AML-193 (cell line): ENCODE data around the gene MPZ.
A peak's percentile ranks its signal among the peaks of the same experiment; 100 is the strongest.
"Not testable (repeated sequence)": the region's sequence is repeated elsewhere in the genome, so short reads cannot be mapped to it uniquely, and the experiment has no call there.

ENCODE experiments used
- DNase-seq, 2 experiments: peaks; one replicate each; lab custom pipeline; 2025; lab: John Stamatoyannopoulos, UW

The MPZ gene

DNA sequence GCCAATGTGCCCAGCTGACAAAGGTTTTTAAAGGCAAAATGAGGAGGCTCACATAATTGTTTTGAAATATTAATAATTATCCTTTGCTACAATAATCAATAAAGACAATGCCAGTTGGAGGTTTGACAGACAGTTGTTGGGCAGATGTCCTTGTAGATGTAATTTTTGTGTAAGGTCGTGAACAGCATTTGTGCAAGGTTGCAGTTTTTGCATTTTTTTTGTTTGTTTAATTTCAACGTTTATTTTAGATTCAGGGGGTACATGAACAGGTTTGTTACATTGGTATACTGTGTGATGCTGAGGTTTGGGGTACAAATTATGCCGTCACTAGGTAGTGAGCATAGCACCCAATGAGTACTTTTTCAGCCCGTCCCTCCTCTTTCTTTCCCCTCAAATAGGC is 9.3 kb downstream of the MPZ start:
- DNase-seq, result no peak

DNA sequence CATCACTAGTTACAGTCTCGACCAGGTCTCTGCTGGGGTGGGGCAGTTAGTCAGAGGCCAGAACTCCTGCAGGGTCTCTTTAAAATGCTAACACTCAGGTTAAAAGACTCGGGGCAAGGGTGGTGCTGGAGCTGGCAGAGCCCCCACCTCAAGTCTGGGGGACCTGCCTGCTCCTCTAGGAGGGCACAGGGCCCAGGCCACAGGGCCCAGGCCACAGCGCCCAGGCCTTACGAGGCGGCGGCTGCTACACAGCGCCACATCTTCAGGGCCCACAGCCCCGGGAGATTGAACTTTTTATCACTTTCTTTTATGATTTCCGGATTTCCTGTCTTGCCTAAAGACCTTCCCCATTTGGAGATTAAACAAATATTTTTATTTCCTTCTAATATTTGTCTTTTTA is 10.4 kb downstream of the MPZ start:
- no peak for DNase-seq

DNA sequence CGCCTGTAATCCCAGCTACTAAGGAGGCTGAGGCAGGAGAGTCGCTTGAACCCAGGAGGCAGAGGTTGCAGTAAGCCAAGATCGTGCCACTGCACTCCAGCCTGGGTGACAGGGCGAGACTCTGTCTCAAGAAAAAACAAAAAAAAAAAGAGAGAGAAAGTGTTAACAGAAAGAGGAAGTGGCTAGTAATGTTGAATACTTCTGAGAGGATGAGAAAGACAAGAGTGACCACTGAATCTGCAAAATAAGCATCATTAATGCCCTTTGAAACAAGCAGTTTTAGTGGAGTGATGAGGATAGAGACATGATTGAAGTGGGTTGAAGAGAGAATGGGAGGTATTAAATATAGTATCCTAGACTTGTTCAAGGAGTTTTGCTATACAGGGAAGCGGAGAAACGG is 11.7 kb downstream of the MPZ start:
- peak; percentile 63 to 69 for DNase-seq

DNA sequence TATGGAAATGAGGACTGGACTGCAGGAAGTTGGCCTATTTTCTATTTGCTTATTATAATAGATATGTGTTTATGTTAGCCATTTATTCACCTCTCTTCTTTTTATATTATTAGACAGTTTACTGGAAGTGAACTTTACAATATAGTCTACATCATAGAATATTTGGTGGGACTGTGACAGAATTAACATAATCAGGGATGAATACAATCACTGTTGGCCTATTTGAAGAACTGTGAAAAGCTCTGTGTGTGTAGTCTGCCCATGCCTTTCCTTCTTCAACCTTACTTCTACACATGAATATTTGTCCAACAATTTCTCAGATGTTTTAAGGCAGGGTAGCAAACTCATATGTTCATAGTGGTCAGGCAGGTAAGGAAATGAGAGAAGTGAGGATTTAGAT is 12.4 kb downstream of the MPZ start:
- no peak for DNase-seq

DNA sequence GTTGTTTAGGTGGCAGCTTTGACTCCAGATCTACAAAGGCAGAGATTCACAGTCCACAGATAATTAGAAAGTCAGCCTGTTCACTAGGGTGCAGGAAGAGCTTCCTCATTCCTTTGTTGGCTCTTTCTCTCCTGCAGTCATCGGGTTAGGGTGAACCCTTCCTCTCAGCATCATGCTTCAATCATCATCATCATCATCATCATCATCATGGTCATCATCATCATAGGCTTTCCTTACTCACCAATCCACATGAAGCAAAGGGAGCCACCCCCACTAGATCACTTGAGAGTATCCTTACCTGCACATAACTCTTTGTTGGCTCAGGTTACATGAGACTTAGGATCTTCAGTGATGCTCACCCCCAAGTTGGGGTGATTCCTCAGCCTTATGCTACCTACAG is 19.0 kb downstream of the MPZ start:
- DNase-seq, result no peak

DNA sequence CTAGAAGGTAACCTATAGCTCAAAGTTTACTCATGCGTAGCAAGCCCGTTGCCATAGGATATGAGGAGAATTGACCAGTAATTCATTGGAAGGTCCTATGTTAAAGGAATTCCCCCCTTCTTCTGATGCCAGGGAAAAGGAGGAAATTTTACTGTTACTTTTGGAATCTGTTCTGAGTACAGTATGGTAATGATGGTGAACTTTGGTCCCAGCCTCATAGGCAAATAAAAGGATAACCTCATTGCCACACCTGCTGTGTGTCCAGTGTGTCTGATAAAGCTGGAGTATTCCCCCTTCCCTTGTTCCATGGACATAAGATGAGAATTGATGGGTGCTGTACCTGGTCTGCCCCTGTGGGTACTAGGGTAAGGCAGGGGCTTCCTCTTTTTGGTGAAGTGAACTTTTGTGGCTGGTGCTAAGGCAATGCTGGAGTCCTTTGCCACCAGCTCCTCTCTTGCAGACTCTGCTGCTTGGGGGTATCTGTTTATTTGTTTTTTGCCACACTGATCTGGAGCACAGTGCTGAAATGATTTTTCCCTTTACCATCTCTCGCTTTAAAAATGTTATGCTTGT is 22.2 kb downstream of the MPZ start:
- no peak for DNase-seq

DNA sequence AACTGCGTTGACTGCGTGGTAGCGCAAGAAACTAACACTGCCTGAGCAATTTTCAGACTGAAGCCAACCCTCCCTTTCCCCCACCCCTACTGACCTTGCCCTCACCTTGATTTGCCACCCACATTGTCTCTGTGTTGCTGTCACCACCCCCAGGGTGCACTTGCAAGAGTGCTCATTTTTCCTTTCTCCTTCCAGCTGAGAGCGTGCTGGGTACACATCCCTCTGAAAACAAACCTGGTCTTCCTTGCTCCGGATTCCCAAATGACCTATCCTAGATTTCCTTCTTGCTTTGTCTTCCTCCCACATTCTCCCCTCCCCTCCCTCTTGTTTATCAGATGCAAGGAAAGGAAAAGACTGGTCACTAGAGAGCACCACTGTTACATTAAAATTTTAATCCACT is 24.2 kb downstream of the MPZ start:
- no peak for DNase-seq

DNA sequence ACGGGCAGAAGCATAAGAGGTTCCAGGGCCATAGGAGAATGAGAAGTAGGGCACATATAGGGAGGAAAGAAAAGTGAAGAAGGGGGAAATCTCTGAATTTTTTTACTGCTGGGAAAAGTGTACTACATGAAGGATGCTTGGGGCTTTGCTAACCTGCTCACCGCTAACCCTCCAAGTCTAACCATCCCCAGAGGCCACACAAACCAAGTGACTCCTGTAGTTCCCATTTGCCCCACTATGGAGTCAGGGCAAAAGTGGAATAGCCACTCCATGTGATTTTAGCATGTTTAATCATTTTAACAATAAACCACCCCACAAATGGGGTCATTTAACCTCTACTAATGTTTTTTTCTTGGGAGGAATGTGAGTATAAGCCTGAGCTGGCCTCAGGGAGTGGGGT is 24.7 kb downstream of the MPZ start:
- DNase-seq, result no peak

DNA sequence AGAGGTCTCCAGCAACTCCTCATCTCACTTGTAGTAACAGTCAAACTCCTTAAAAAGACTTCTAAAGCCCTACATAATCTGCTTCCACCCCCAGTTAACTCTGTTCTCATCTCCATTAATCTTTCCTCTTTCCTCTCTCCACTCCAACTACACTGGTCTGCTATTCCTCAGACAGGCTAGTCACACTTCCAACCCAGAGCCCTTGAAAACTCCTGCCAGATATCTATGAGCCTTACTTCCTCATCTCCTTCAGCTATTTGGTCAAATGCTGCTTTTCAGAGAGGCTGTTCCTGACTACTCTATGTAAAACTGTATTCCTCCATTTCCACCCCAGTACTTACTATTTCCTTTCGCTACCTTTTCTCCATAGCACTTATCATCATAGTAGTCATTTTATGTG is 26.8 kb downstream of the MPZ start:
- DNase-seq, result no peak

DNA sequence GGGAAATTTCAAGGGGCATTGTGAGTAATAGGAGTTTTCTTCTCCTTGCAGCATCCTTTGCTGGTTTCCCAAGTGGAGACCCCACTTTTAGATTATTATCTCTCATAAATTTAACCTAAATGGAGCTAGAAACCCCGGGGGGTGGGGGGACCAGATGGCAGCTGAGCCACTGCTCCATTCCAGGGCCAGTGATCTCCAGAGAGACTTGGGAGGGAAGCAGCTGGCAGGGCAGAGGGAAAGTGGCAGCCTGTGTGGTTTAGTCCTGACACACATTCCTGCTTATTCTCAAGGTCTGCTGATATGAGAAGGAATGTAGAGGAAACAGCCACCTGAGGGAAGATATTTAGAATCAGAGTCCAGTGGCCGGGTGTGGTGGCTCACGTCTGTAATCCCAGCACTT is 34.9 kb downstream of the MPZ start:
- no peak for DNase-seq

DNA sequence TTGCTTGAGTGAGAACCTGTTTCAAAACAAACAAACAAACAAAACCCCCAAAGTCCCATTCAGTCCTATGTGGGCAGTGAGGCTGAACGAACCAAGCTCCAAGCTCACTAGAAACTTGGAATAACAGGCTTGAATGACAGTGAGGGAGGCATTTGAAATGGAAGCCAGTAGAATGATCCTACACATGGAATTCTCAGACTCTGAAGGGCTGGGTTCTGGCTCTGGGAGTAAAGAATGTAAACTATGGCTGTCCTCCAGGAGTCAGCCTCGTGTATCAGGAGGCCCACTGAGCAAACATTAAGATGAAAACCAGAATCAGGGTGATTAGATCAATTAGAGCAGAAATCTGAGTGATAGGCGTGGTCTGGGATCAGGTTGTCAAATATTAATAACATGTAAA is 36.4 kb downstream of the MPZ start:
- no peak for DNase-seq

DNA sequence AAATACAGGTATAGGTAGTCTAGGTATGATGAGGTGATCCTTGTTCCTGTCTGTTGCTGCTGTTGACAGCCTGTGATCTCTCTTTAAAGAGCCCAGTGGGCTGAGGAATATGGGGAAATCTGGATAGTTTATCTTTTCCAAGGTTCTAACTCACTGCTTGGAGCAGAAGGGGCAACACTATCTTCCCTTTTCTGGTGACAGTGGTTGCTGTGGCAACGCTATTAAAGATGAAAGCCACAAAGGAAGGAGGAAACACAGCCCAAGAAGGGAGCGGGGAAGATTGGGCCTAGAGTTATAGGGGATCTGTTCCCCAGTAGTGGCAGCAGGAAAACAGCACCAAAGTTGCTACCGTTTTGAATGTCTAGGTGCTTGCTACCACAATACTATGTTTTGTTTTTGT is 42.4 kb downstream of the MPZ start:
- peak; percentile 48 to 49 for DNase-seq

DNA sequence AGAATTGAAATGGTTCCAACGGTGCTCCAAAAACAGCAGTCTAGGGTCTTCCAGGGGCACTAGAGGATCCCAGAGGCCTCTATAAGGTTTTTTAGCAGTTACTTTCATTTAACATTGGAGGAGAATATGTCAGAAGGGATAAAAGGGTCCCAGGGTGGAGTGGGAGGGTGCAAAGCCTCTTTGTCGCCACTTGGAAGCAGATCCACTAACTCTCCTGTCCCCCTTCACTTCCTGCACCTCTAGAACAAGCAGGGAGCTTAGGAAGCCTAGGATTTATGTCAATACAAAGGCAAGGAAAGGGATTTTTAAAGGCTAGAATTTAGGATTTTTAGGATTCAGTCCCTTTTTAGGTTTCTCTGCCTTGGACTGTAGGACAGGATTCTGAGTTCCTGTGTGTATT is 42.9 kb downstream of the MPZ start:
- no peak for DNase-seq

DNA sequence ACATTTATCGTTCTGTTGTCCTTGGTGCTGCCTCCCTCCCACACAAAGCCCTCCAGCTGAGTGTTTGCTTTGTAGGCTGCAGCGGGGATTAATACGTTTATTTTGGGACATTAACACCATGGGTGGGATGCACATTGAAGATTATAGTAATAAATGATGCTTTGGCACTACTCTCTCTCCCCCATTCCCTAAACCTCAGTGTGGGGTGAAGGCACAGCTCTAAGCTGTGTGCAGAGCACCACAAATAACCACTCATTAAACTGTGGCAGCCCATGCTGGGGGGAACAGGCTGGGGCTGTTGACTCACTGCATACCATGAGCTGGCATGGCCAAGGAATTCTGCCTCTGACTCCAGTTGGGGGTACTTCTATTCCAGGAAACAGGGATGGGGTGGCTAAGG is 43.6 kb downstream of the MPZ start:
- DNase-seq, result no peak

DNA sequence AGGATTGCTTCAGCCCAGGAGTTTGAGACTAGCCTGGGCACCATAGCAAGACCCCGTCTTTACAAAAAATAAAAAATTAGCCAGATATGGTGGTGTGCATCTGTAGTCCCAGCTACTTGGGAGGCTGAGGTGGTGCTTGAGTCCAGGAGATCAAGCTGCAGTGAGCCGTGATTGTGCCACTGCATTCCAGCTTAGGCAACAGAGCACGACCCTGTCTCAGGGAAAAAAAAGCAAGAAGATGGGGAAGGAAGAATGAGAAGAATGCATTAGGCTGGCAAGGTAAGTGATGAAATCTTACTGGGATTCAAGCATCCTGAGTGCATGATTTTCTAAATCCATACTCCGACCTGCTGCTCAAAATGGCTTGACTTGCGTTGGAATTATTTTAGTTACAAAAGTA is 44.5 kb downstream of the MPZ start:
- DNase-seq, result no peak

DNA sequence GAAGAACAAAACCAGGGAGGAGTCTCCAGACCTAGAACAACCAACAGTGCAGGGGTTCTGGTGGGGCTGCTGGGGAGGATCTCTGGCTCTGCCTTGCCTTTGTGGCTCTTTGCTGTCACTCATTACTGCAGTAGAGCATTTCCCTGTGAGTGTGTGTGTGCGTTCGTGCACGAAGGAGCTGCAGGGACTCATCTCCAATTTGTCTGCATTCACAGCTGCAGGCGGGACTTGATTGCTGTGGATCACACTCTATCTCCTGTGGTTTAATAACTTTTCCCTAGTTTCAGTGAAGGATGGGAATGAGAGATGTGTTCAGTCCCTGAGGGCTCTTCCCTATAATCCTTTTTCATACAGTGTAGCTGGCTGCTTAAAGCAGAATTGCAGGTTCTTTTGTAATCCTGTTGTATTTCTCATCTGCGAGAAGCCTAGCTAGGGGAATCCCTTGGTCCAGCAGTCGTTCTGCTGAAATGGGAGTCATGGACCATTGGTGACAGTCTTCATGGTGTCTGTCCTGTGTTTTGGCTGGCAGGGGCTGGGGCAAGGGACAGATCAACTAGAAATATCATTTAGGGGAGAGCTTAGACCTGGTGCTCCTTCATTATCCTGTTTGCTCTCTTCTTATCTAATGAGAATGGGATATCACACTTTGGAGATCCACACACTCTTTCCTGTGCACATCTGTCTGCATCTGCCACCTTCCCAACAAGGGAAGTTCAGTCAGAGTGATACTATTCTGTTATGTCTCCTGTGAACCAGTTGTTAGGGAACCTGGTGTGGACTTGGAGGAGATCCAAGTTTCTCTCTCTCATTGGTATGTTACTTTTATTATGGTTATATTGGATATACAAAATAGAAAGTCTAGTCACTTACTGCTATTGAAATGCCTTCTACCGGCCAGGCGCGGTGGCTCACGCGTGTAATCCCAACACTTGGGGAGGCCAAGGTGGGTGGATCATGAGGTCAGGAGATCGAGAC is 48.2 kb downstream of the MPZ start:
- DNase-seq, result no peak

DNA sequence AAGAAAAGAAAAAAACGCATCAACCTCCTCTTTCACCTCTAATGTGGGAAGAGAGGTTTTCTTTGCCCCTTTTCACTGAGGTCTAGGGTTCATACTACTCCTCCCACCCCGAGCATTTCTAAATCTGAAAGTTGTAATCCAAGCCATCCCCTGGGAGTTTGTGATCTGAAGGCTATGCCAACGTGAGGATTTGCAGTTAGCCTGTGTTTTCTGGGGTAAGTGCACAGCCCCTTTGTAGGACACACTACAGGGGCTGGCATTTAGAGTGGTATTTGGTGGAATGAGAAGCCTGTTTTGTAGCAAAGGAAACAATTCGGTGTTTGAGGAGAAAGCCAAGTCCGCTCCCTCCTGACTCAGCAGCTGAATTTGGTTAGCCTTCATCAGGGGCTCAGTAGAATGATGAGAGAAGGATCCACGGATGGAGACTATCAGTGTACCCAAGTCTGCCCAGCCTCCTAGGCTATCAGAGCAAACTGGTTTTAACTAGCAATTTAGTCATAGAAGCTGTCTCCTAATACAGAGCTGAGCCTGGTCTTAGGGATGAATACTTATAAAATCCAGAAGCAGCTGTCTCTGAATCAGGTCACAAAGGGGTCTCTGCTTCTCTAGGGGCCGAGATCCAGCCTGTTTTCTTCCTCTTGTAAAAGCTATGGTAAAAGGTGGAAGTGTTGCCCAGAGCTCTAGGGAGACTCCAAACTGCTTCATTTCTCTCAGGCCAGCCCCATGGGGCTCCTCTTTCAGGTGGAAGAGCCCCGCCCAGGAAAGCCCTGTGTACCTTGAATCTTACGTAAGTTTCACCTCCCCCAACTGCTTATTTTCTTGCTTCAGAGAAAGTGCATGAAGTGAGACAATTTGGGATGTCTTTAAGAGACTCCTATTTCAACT is 49.1 kb downstream of the MPZ start:
- DNase-seq, result no peak

DNA sequence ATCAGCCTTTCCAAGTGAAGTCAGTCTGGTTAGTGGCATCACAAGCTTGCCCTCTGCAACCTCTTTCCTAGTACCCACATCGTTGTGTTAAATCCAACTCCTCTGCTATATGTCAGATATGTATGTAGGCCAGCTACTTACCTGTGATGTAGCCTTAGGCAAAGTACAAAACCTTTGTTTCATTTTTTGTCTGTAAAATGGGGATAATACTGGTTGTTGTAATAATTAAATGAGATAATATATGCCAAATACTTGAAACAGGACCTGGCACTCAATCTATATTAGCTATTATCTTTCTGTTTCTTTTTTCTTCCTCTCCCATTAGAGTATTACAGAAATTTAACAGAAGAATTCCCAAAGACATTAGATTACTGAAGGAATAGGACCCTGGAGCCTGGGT is 50.0 kb downstream of the MPZ start:
- DNase-seq, result no peak

DNA sequence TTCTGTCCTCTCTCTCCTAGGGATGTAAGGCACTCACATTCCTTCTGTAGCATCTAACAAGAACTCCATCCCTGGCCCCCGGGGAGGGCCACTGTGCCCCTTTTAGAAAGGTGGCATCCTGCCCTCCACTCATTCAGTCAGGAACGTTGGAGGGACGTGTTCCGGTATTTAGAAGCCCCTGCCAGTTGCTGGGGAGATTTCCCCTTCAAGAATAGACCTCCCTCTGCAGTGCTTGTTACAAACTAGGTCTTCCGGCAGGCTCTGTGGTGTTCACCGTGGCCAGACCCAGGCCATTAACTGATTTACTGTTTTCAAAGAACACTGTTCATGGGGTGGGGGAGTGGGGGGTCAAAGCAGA is 50.4 kb downstream of the MPZ start:
- DNase-seq, result no peak

DNA sequence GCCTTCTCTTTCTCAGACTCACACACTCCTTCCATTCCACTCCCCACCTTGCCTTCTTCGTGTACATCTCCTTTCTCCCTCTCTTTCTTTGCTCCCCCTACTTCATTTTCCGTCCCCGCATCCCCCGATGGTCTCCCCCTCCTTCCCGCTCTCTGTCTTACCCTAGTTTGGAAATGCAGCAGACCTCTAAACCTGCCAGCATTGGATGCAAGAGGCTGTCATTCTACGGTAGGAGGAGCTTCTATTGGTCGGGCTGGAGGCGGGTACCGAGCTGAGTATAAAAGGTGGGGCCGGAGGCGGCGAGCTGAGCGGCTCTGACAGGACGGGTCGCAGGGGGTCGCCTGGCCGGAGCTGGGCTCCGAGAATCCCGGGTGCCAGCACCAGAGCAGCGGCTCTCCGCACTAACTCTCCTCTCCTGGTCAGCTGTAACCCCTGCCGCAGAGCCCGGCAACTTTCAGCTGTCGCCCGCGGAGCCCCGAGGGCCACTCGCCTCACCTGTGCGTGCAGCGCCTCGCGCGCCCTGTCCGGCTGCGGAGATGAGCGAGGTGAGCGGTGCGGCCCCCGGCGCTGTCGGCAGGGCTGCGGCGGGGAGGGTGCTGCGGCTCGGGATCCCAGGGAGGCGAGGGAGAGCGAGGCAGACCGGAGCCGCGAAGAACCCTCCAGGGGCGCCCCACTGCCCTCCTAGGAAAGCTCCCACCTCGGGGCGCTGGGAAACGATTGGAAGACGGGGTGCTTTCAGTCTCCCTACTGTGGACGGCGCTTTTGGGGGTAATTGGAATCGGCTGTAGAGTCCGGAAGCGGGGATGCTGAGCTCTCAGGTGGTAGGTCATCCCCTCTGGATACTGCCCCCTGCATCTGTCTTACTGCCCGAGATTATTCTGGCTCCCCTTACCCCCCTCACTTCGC is 51.1 kb downstream of the MPZ start, which contains the start of gene PCP4L1:
PCP4L1 (plus strand) TSS at position 307 of the 906 bp plus-strand sequence; CDS start at position 537, 230 bp downstream.
- no peak for DNase-seq

DNA sequence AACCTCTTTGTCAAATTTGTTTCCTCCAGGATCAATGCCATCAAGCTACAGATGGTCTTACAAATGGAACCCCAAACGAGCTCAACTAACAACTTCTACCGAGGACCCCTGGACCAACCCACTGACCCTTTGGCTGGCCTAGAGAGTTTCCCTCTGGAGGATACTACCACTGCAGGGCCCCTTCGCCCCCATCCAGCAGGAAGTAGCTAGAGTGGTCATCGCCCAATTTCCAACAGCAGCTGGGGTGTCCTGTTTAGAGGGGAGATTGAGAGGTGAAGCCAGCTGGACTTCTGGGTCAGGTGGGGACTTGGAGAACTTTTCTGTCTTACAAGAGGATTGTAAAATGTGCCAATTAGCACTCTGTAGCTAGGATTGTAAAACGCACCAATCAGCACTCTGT is 52.7 kb downstream of the MPZ start:
- DNase-seq, result not testable (repeated sequence)
